GM12878 (cell line): Measurements from ENCODE around the gene TFRC.
"Not testable (repeated sequence)": the region's sequence is repeated elsewhere in the genome, so short reads cannot be mapped to it uniquely, and the experiment has no call there.

ENCODE experiments used
- CBX3 ChIP-seq: fragments of 200-600 bp; sonication (generic); IDR thresholded peaks from 2 replicates; pipeline ENCODE4 v1.6.1; 2016; ENCODE audit warnings: low read depth, borderline replicate concordance
- EP300 ChIP-seq, 2 experiments: fragments of 150-350 bp in 1 of 2; IDR thresholded peaks; 2 replicates each; pipeline ENCODE4 v1.6.1; 2011 to 2012; ENCODE audit warnings: low read depth in 2 of 2, low read length in 2 of 2, borderline replicate concordance in 1 of 2, improper control_type of control experiment in 1 of 2, inconsistent platforms in 1 of 2; ENCODE audit not compliant: control insufficient read depth in 1 of 2
- EZH2 ChIP-seq: IDR thresholded peaks from 2 replicates; pipeline ENCODE4 v1.6.1; 2012; ENCODE audit warnings: low read depth, mild to moderate bottlenecking, control low read depth, inconsistent platforms, low read length, borderline replicate concordance; ENCODE audit not compliant: control insufficient read depth
- ZNF24 ChIP-seq: fragments of 450-650 bp; IDR thresholded peaks from 2 replicates; pipeline ENCODE4 v1.6.1; 2017; ENCODE audit warnings: antibody characterized with exemption, mild to moderate bottlenecking

- TF ChIP-seq EZH2; CBX3; EP300 (IDR thresholded peaks at IDR 0.05; ENCODE audit: borderline replicate concordance in 1 of 2, control insufficient read depth in 1 of 2, low read depth in 2 of 2, low read length in 2 of 2); ZNF24: not testable (repeated sequence)
Measured at GRCh38 chr3:196026059-196026458, 55.8 kb downstream of the TFRC start.
